H1 (cell line): ENCODE measurements around the gene PRKAR1B. TPM values are rescaled to one million over a fixed set of nuclear protein-coding genes. Genes with fewer than 3 reads are reported as not detected.

Source experiments
- CTCF ChIA-PET: fragments of 300-600 bp; sonication (Branson Sonifier 250); formaldehyde crosslinking; loops from one replicate; lab custom pipeline; 2021; ENCODE audit not compliant: partially characterized antibody; lab: Charles Lee
- POLR2A ChIA-PET: fragments of 300-600 bp; sonication (Branson Sonifier 250); formaldehyde crosslinking; loops from one replicate; lab custom pipeline; 2021; ENCODE audit warnings: inconsistent platforms; ENCODE audit not compliant: partially characterized antibody; lab: Charles Lee
- DNase-seq, 2 experiments: peaks; one replicate each; pipeline versions ENCODE4 v3.0.0 to v3.0.0-alpha.2; 2010 to 2022; ENCODE audit warnings: low spot score in 2 of 2, low read depth in 1 of 2, mixed read lengths in 1 of 2
- FAIRE-seq: peaks from 2 replicates; lab custom pipeline; 2011; peaks lifted over from hg19 to GRCh38; lab: Jason Lieb, UNC
- H2AFZ ChIP-seq: 2 replicates; pipeline ENCODE4 v1.8.1; 2012; ENCODE audit warnings: low read length, inconsistent platforms
- H2AK5ac ChIP-seq: 2 replicates; pipeline ENCODE4 v1.6.1; 2013; ENCODE audit warnings: low read depth, low read length
- H2BK120ac ChIP-seq: replicated peaks from 2 replicates; pipeline ENCODE3; 2013; ENCODE audit warnings: low read depth, low read length, inconsistent platforms
- H2BK12ac ChIP-seq: 2 replicates; pipeline ENCODE4 v1.6.1; 2013; ENCODE audit warnings: low read depth, low read length
- H2BK15ac ChIP-seq: 2 replicates; pipeline ENCODE4 v1.6.1; 2013; ENCODE audit warnings: low read length
- H2BK20ac ChIP-seq: 2 replicates; pipeline ENCODE4 v1.6.1; 2013; ENCODE audit warnings: low read length
- H2BK5ac ChIP-seq: 2 replicates; pipeline ENCODE4 v1.6.1; 2013; ENCODE audit warnings: low read depth, low read length
- H3K14ac ChIP-seq: 2 replicates; pipeline ENCODE4 v1.6.1; 2013; ENCODE audit warnings: inconsistent platforms; ENCODE audit not compliant: insufficient read length
- H3K18ac ChIP-seq: 2 replicates; pipeline ENCODE4 v1.6.1; 2013; ENCODE audit warnings: low read length; ENCODE audit errors: extremely low read depth
- H3K23ac ChIP-seq: 2 replicates; pipeline ENCODE4 v1.6.1; 2013; ENCODE audit warnings: inconsistent platforms; ENCODE audit not compliant: insufficient read length
- H3K23me2 ChIP-seq: 2 replicates; pipeline ENCODE4 v1.6.1; 2013; ENCODE audit warnings: low read depth, low read length
- H3K27ac ChIP-seq: 2 replicates; pipeline ENCODE4 v1.6.1; 2011; ENCODE audit warnings: low read depth, low read length, inconsistent platforms
- H3K27me3 ChIP-seq, 4 experiments: replicated peaks in 1 of 4; 1 replicate in 1 of 4; 2 replicates in 3 of 4; pipeline versions ENCODE4 v1.6.1 to v1.8.1; 2011 to 2013; ENCODE audit warnings: low read length in 3 of 4, mild to moderate bottlenecking in 3 of 4, inconsistent platforms in 2 of 4, mixed read lengths in 2 of 4, moderate library complexity in 1 of 4; ENCODE audit not compliant: control insufficient read depth in 3 of 4, insufficient read depth in 3 of 4; ENCODE audit errors: extremely low read depth in 1 of 4
- H3K36me3 ChIP-seq, 4 experiments: 2 replicates each; pipeline versions ENCODE4 v1.6.1 to v1.8.1; 2011 to 2013; ENCODE audit warnings: mild to moderate bottlenecking in 4 of 4, low read length in 3 of 4, moderate library complexity in 2 of 4, control low read depth in 1 of 4, inconsistent platforms in 1 of 4; ENCODE audit not compliant: insufficient read depth in 4 of 4, control insufficient read depth in 2 of 4
- H3K4ac ChIP-seq: replicated peaks from 2 replicates; pipeline ENCODE3; 2013; ENCODE audit warnings: low read length, low read depth, mixed read lengths, inconsistent platforms; ENCODE audit not compliant: insufficient read length
- H3K4me1 ChIP-seq, 4 experiments: replicated peaks in 1 of 4; 1 replicate in 1 of 4; 2 replicates in 3 of 4; pipeline versions ENCODE4 v1.6.1 to v1.8.1; 2011 to 2013; ENCODE audit warnings: low read length in 3 of 4, inconsistent platforms in 2 of 4, mixed read lengths in 1 of 4; ENCODE audit not compliant: insufficient read depth in 4 of 4, control insufficient read depth in 3 of 4
- H3K4me2 ChIP-seq, 2 experiments: 2 replicates each; pipeline versions ENCODE4 v1.6.1 to v1.8.1; 2011 to 2013; ENCODE audit warnings: low read depth in 2 of 2, low read length in 2 of 2, control low read depth in 1 of 2, inconsistent platforms in 1 of 2, mild to moderate bottlenecking in 1 of 2; ENCODE audit not compliant: insufficient read depth in 1 of 2
- H3K4me3 ChIP-seq, 4 experiments: fragments of 200-600, 300-600 bp in 1 of 4; sonication (generic), shearing (Covaris generic), sonication (Bioruptor Twin) in 1 of 4; 2 replicates each; pipeline versions ENCODE4 v1.5.1 to v1.8.1; 2011 to 2016; ENCODE audit warnings: low read length in 4 of 4, low read depth in 3 of 4, control low read depth in 2 of 4, inconsistent platforms in 2 of 4, mild to moderate bottlenecking in 2 of 4, mixed read lengths in 1 of 4, moderate library complexity in 1 of 4; ENCODE audit not compliant: insufficient read depth in 2 of 4; ENCODE audit errors: extremely low read depth in 1 of 4
- H3K56ac ChIP-seq: replicated peaks from 2 replicates; pipeline ENCODE3; 2013; ENCODE audit warnings: low read depth, mild to moderate bottlenecking, mixed read lengths, low read length, inconsistent platforms; ENCODE audit not compliant: insufficient read length
- H3K79me1 ChIP-seq: 2 replicates; pipeline ENCODE4 v1.6.1; 2013; ENCODE audit warnings: low read depth, low read length, control low read depth
- H3K79me2 ChIP-seq, 2 experiments: 2 replicates each; pipeline versions ENCODE4 v1.6.1 to v1.8.1; 2012 to 2013; ENCODE audit warnings: low read length in 2 of 2, mild to moderate bottlenecking in 2 of 2, inconsistent platforms in 1 of 2; ENCODE audit not compliant: insufficient read depth in 2 of 2, control insufficient read depth in 1 of 2
- H3K9ac ChIP-seq, 4 experiments: replicated peaks in 1 of 4; 1 replicate in 1 of 4; 2 replicates in 3 of 4; pipeline versions ENCODE4 v1.6.1 to v1.8.1; 2011 to 2013; ENCODE audit warnings: low read depth in 3 of 4, low read length in 3 of 4, control low read depth in 2 of 4, mild to moderate bottlenecking in 2 of 4, moderate library complexity in 2 of 4, inconsistent platforms in 1 of 4; ENCODE audit errors: extremely low read depth in 1 of 4
- H3K9me3 ChIP-seq, 2 experiments: 2 replicates each; pipeline versions ENCODE4 v1.6.1 to v1.8.1; 2012 to 2013; ENCODE audit warnings: mild to moderate bottlenecking in 2 of 2, moderate library complexity in 2 of 2, control low read depth in 1 of 2, inconsistent platforms in 1 of 2, low read depth in 1 of 2, low read length in 1 of 2, mixed read lengths in 1 of 2; ENCODE audit not compliant: insufficient read depth in 2 of 2
- H4K20me1 ChIP-seq, 2 experiments: replicated peaks in 1 of 2; 2 replicates each; pipeline versions ENCODE3 to v1.8.1; 2011 to 2013; ENCODE audit warnings: inconsistent platforms in 2 of 2, low read length in 2 of 2, mild to moderate bottlenecking in 1 of 2; ENCODE audit not compliant: insufficient read depth in 2 of 2, control insufficient read depth in 1 of 2
- H4K5ac ChIP-seq: 2 replicates; pipeline ENCODE4 v1.6.1; 2013; ENCODE audit warnings: low read length, low read depth, mixed read lengths, inconsistent platforms; ENCODE audit not compliant: insufficient read length
- H4K8ac ChIP-seq: 2 replicates; pipeline ENCODE4 v1.8.0; 2013; ENCODE audit warnings: mild to moderate bottlenecking, moderate library complexity, low read length, inconsistent platforms; ENCODE audit not compliant: insufficient read depth; ENCODE audit errors: extremely low read depth
- H4K91ac ChIP-seq: replicated peaks from 2 replicates; pipeline ENCODE3; 2013; ENCODE audit warnings: low read length, mixed read lengths, inconsistent platforms; ENCODE audit not compliant: insufficient read length
- KDM5A ChIP-seq: fragments of 200-600 bp; IDR thresholded peaks from 2 replicates; pipeline ENCODE4 v1.7.1; 2012; ENCODE audit warnings: mild to moderate bottlenecking, low read length, inconsistent platforms, mixed read lengths
- RAD21 ChIP-seq, 2 experiments: IDR thresholded peaks in 1 of 2; conservative IDR thresholded peaks in 1 of 2; 2 replicates each; pipeline ENCODE4 v1.6.1; 2011; ENCODE audit warnings: low read depth in 2 of 2, low read length in 2 of 2, improper control_type of control experiment in 1 of 2, inconsistent platforms in 1 of 2, mild to moderate bottlenecking in 1 of 2, moderate library complexity in 1 of 2
- SP4 ChIP-seq: IDR thresholded peaks from 2 replicates; pipeline ENCODE4 v1.6.1; 2012; ENCODE audit warnings: low read length, inconsistent platforms
- TCF12 ChIP-seq: IDR thresholded peaks from 2 replicates; pipeline ENCODE4 v1.6.1; 2011; ENCODE audit warnings: low read depth, mild to moderate bottlenecking, low read length
- TEAD4 ChIP-seq: IDR thresholded peaks from 2 replicates; pipeline ENCODE4 v1.6.1; 2012; ENCODE audit warnings: low read depth, low read length, inconsistent platforms, mixed read lengths
- WGBS, 2 experiments: shearing (Covaris generic) in 1 of 2; methylation state at CpG; one replicate each; pipeline versions ENCODE4 v1.1.6 to v1.1.7; 2013 to 2015; ENCODE audit warnings: low lambda C conversion rate in 2 of 2, mixed read lengths in 2 of 2, inconsistent platforms in 1 of 2, low coverage in 1 of 2, missing lambda C conversion rate in 1 of 2; ENCODE audit not compliant: insufficient replicate concordance in 2 of 2, insufficient coverage in 1 of 2, insufficient read length in 1 of 2; ENCODE audit errors: extremely low coverage in 1 of 2, missing lambda C conversion rate in 1 of 2; 5-methylcytosine and 5-hydroxymethylcytosine counted together
- polyA plus RNA-seq, 7 experiments: library from polyadenylated mRNA; depleted of rRNA in 3 of 7; stranded (reverse) in 5 of 7; unstranded in 2 of 7; fragments of >200 nt in 5 of 7; fragments of 200-250 nt in 2 of 7; gene quantifications; 1 replicate in 5 of 7; 2 replicates in 1 of 7; 4 replicates in 1 of 7; pipeline versions ENCODE4 v1.2.1 to v1.2.3, GENCODE V29; 2011 to 2013; ENCODE audit warnings: missing spikeins in 2 of 7, mixed read lengths in 2 of 7
- total RNA-seq: library from RNA; stranded (reverse); fragmentation: NEBNext Ultra II Directional; extraction: Animal tissue kit (Norgen Biotek cat#: 25700); gene quantifications from 2 replicates; pipeline ENCODE4 v1.2.1, GENCODE V29; 2021

PRKAR1B gene
- total and polyA plus RNA-seq, 2 of the 8 experiments (the other 6 are each of a cell fraction or from before 2014, with no cell fraction given), result 12.3 to 55.7 TPM

DNA sequence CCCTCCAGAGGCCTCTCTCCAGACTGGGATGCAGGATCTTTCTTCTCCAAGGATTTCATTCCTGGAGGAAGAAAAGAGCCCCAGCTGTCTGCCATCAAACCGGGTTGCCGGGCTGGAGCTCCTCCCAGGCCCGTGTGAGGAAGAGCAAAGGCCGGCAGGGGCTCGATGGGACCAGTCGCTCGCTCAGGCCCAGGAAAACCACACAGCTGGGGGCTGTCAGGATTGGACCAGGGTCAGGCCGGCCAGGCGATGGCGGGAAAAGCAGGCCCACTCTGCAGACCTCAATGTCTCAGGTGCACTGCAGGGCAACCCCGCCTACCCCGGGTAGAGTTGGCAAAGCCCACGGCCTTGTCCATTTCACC, 98.7 kb downstream of the PRKAR1B start:
- Histone ChIP-seq H3K4me1 (no peaks in the 10 kb centered on the region), H2BK120ac (no peak overlapping the region), H2BK5ac (no peak overlapping the region), H3K36me3 (no peaks in the 10 kb centered on the region), H4K5ac (no peak overlapping the region), H3K27me3 (no peaks in the 10 kb centered on the region), H3K4ac (no peak overlapping the region), H4K8ac (peak overlapping the region; percentile 14; the same call in 1 of the 2 replicates), H2BK20ac (no peak overlapping the region), H3K79me1 (no peaks in the 10 kb centered on the region), H3K18ac (no peak overlapping the region; the same call in 1 of the 2 replicates), H3K9me3 (peaks cover 0 to 6% of the 10 kb centered on the region in 2 experiments; a peak in 2 of 4 replicates), H3K23me2 (no peaks in the 10 kb centered on the region), H3K4me3 (no peak overlapping the region), H3K14ac (no peak overlapping the region), H2BK12ac (no peak overlapping the region), H3K9ac (no peak overlapping the region), H4K91ac (no peak overlapping the region), H3K4me2 (no peak overlapping the region), H2BK15ac (no peak overlapping the region), H3K79me2 (no peaks in the 10 kb centered on the region; a peak in 1 of 4 replicates), H3K23ac (no peak overlapping the region), H2AK5ac (no peak overlapping the region), H3K27ac (no peak overlapping the region), H2AFZ (no peak overlapping the region), H4K20me1 (no peaks in the 10 kb centered on the region), H3K56ac (no peak overlapping the region)
- no peak for TF ChIP-seq KDM5A
- TF ChIP-seq RAD21 (IDR thresholded peaks at IDR 0.05 in 1 of 2, conservative IDR thresholded peaks at IDR 0.05 in 1 of 2; ENCODE audit: low read depth in 2 of 2, low read length in 2 of 2), result peak; percentile 3 to 48; a peak in 2 of 4 replicates
- TF ChIP-seq SP4, result no peak
- TF ChIP-seq TCF12, result no peak
- TF ChIP-seq TEAD4, result no peak
- 93% methylated on average over 13 of the region's 13 CpGs; no CpG with 5 or more reads in 1 of the 2 experiments for WGBS, 2 experiments
- CTCF ChIA-PET, result no interaction called here
- POLR2A ChIA-PET, result no interaction called here
- no peak for FAIRE-seq
- no peak for DNase-seq
